HUES6 (cell line): Measurements from ENCODE around the gene USP21.

Source experiments
- H3K27ac ChIP-seq: 2 replicates; pipeline ENCODE4 v1.7.0; 2013; ENCODE audit warnings: low read depth, mild to moderate bottlenecking, low read length, inconsistent platforms
- H3K27me3 ChIP-seq: 2 replicates; pipeline ENCODE4 v1.6.1; 2013; ENCODE audit warnings: low read length; ENCODE audit not compliant: control insufficient read depth, insufficient read depth
- H3K36me3 ChIP-seq: 2 replicates; pipeline ENCODE4 v1.6.1; 2013; ENCODE audit warnings: low read length; ENCODE audit not compliant: control insufficient read depth, insufficient read depth
- H3K4me1 ChIP-seq: 2 replicates; pipeline ENCODE4 v1.6.1; 2013; ENCODE audit warnings: low read length; ENCODE audit not compliant: control insufficient read depth, insufficient read depth
- H3K4me3 ChIP-seq: 2 replicates; pipeline ENCODE4 v1.5.1; 2013; ENCODE audit warnings: low read depth, low read length
- H3K9ac ChIP-seq: one replicate; pipeline ENCODE4 v1.6.1; 2013; ENCODE audit warnings: mild to moderate bottlenecking, low read length
- H3K9me3 ChIP-seq: 2 replicates; pipeline ENCODE4 v1.6.1; 2013; ENCODE audit warnings: low read depth, low read length; ENCODE audit not compliant: control insufficient read depth, insufficient read depth

Gene USP21

DNA sequence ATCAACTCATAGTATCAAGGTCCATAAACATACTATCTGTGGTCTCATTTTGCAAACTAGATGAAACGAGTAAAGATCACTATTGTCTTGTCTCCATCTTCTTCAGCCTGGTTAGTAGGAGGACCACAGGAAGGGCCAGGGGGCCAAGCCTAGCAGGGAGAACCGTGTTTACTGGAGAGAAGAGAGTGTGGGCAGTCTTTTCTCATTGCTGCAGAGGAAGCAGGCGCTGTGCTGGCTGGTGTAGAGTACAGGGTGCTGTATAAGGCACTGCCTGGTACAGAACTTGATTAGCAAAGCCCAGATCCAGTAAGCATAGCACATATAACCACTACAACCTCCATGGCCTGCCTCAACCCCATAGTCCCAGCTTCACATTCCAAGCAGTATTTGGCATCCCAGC is 28.0 kb downstream of the USP21 start:
- Histone ChIP-seq H3K9ac (no peak overlapping the region), H3K27ac (no peak overlapping the region), H3K4me3 (no peak overlapping the region), H3K9me3 (no peaks in the 10 kb centered on the region), H3K4me1 (peaks cover 6% of the 10 kb centered on the region), H3K36me3 (peaks cover 11% of the 10 kb centered on the region), H3K27me3 (no peaks in the 10 kb centered on the region)

DNA sequence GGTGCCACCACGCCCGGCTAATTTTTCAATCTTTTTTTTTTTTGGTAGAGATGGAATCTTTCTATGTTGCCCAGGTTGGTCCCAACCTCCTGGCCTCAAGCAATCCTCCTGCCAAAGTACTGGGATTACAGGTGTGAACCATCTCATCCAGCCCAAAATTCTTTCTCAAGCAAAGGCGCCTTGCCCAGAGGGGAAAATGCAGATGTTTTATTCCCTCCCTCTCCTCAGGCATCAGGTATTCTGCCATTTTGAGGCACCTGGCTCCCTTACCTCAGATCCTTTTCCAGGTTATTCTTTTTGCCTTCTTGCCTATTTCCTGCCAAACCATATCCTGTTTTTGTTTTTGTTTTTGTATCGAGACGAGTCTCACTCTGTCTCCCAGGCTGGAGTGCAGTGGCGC is 29.1 kb downstream of the USP21 start:
- Histone ChIP-seq H3K9ac (no peak overlapping the region), H3K4me3 (no peak overlapping the region), H3K4me1 (peaks cover 6% of the 10 kb centered on the region), H3K9me3 (no peaks in the 10 kb centered on the region), H3K27me3 (no peaks in the 10 kb centered on the region), H3K36me3 (peaks cover 11% of the 10 kb centered on the region), H3K27ac (no peak overlapping the region)

DNA sequence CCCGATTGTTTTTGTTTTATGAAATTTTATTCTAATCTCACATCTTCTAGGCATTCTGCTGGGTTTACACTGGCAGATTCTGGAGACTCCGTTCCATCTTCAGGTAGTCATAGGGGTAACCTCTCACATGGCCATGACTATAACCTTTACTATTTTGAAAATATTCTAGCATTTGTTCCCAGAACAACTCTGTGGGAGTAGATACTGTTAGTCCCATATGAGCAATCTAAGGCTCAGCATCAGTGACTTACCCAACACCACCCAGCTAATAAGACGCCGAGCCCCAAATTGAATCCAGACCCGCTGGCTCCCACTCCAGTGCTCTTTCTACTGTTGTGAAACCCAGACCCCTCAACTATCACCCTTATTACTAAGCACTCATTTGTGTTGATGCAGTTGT is 29.7 kb downstream of the USP21 start:
- no peak overlapping the region for H3K27ac ChIP-seq
- peaks cover 11% of the 10 kb centered on the region for H3K36me3 ChIP-seq
- no peaks in the 10 kb centered on the region for H3K27me3 ChIP-seq
- peaks cover 6% of the 10 kb centered on the region for H3K4me1 ChIP-seq
- H3K9me3 ChIP-seq: no peaks in the 10 kb centered on the region
- no peak overlapping the region for H3K9ac ChIP-seq
- H3K4me3 ChIP-seq: no peak overlapping the region

DNA sequence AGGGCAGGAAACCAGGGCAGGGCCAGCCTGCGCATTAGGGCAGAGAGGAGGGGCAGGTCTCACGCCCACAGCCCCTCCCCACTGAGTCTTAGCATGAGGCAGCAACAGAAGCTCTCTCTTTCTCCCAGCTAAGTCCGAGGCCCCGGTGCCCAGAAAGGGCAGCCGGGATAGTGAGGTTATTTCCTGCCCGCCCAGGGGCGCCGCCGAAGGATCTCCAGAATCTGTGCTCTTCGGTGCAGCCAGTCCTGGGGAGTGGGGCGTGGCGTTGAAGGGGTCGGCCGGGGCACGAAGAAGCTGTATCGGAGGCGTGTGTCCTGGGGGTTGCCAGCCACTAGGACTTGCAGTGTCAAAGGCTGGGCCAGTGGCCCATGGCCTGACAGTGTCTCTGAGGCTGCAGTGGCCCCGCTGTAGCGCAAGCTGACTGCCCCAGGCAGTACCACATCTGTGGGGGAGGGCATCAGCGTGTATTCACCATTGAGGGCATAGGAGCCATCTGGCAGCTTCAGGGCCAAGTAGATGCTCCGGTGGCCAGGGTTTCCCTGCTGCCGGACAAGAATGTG is 31.7 kb downstream of the USP21 start:
- H3K27ac ChIP-seq: no peak overlapping the region
- H3K4me3 ChIP-seq: no peak overlapping the region
- H3K4me1 ChIP-seq: peaks cover 6% of the 10 kb centered on the region
- H3K9ac ChIP-seq: no peak overlapping the region
- H3K27me3 ChIP-seq: no peaks in the 10 kb centered on the region
- peaks cover 18% of the 10 kb centered on the region for H3K36me3 ChIP-seq
- H3K9me3 ChIP-seq: no peaks in the 10 kb centered on the region

DNA sequence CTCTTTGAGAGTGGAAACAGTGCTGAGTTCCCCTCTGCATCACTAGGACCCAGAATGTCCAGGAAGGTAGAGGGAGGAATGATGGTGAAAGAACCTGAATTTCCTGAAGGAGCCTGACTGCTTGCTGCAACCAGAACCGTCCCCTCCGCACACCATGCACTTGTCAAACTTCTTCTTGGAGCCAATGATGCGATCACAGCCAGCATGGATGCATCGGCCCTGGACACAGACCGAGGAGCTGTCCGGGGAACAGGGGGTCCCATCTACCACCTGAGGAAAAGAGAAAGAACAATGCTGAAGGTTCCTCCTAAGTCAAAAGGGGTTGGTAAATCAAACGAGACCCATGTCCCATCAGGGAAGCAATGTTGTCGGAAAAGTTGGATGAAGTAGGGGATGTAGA is 32.7 kb downstream of the USP21 start:
- Histone ChIP-seq H3K36me3 (peaks cover 21% of the 10 kb centered on the region), H3K27ac (no peak overlapping the region)

DNA sequence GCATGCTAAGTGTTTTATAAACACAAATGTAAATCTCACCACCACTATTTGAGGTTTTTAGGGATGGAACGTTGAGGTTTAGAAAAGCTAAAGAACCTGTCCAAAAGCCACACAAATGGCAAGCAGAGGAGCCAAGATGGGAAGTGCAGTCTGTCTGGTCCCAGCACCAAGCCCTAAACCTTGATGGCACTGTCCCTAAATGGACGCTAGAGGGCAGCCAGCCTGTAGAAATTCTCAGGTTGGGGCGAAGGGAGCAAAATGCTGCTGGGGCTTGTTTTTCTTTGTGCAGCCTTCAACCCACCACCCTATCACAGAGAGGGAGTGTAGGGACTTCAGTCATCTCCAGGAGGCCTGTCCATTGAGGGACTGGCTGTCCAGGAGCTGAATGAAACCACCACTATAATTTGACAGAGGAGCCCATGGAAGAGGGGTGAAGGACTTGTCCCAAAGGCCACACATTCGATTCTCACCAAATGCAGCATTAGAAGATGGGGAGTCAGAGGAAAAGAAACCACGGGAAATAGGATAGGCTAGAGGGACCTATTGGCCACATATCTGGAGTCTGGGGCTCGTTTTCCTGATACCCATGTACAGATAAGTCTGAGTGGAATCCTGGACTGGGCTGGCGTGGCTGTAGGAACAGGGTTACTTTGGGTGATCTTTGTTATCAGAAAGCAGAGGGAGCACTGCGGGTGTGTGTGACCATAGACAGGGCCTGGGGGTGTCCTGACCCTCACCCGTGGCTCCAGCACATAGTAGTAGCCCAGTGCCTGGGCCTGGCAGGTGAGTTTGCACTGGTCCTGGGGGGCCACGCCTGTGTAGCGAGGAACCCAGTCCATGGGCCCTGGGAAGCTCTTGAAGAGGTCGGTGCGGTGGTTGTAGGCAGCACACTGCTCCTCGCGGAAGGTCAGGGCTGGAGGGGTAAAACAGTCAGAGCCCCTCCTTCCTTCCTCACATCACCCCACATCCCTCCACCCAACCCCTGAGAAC is 33.5 kb downstream of the USP21 start:
- H3K27me3 ChIP-seq: no peaks in the 10 kb centered on the region
- H3K27ac ChIP-seq: no peak overlapping the region
- H3K9me3 ChIP-seq: no peaks in the 10 kb centered on the region
- H3K9ac ChIP-seq: no peak overlapping the region
- H3K4me3 ChIP-seq: no peak overlapping the region
- H3K4me1 ChIP-seq: peaks cover 20% of the 10 kb centered on the region
- peaks cover 21% of the 10 kb centered on the region for H3K36me3 ChIP-seq

More for the DNA sequence above, 32.7 kb downstream of the USP21 start:
- H3K4me1 ChIP-seq: peaks cover 12% of the 10 kb centered on the region
- no peaks in the 10 kb centered on the region for H3K27me3 ChIP-seq
- no peak overlapping the region for H3K4me3 ChIP-seq
- H3K9me3 ChIP-seq: no peaks in the 10 kb centered on the region
- H3K9ac ChIP-seq: no peak overlapping the region

DNA sequence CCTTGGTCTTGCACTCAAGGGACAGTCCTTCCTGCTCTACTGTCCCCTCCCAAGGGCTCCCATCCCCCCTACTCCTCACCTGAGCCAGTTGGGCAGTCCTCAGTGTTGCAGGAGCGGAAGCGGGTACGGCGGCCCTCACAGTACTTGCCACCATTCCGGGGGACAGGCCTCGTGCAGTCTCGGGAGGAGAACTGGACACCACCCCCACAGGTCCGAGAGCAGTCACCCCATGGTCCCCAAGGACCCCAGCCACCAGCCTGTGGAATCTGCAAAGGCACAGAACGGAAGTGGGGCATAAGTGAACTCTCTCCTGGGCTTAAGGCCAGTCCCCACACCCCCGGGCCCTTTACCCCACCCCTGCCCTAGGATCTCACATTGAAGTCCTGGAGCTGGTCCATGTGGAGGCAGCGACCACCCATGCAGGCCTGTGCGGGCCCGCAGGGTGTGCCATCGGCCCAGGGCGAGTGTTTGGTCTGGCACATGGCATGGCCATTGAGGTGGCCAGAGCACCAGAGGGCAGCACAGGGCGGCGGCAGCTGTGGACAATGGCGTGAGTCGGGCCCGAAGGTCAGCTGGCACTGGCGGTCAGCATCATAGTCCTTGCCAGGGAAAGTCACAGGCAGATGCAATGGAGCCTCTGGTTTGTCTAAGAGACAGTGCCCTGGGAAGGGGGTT is 34.4 kb downstream of the USP21 start:
- Histone ChIP-seq H3K4me3 (no peak overlapping the region), H3K27me3 (no peaks in the 10 kb centered on the region), H3K4me1 (peaks cover 29% of the 10 kb centered on the region), H3K9ac (no peak overlapping the region), H3K27ac (no peak overlapping the region), H3K9me3 (no peaks in the 10 kb centered on the region), H3K36me3 (peaks cover 21% of the 10 kb centered on the region)

DNA sequence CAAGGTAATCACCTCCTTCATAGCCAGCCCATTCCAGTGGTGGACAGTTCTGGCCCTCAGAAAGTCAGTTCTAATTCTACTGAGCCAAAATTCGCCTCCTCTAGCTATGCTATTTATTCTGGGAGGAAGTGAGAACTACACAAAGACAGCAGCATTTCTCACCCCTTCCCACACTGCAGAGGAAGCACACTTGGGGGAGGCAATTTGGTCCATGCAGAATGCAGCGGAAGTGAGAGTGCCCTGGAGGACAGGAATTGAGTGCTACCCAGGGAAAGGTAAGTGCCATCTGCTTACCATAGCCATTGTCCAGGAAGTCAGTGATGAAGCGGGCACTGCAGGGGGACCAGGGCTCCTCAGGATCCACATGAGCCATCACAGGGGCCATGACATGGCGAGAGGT is 35.9 kb downstream of the USP21 start:
- peaks cover 21% of the 10 kb centered on the region for H3K36me3 ChIP-seq
- H3K9me3 ChIP-seq: no peaks in the 10 kb centered on the region
- H3K4me1 ChIP-seq: peaks cover 44% of the 10 kb centered on the region
- no peaks in the 10 kb centered on the region for H3K27me3 ChIP-seq
- H3K27ac ChIP-seq: no peak overlapping the region
- no peak overlapping the region for H3K9ac ChIP-seq
- H3K4me3 ChIP-seq: no peak overlapping the region

DNA sequence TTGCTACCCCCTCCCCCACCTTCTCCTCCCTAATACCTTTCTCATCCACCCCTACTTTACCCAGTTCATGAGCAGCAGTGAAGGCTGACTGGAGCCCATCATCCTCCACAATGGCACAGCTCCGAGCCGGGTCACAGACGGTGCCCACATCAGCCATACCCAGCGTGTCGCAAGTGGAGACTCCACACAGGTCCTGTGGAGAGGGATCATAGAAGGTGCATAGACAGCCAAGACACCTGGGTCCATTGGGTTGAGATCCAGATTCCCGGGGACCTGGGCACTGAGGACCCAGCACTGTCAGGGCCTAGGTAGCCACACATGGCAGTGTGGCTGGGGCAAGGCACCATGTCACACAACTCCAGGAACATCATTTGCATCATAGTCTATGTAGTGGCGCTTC is 36.8 kb downstream of the USP21 start:
- Histone ChIP-seq H3K27me3 (no peaks in the 10 kb centered on the region), H3K9ac (no peak overlapping the region), H3K4me1 (peaks cover 50% of the 10 kb centered on the region), H3K36me3 (peaks cover 21% of the 10 kb centered on the region), H3K27ac (no peak overlapping the region), H3K4me3 (no peak overlapping the region), H3K9me3 (no peaks in the 10 kb centered on the region)

DNA sequence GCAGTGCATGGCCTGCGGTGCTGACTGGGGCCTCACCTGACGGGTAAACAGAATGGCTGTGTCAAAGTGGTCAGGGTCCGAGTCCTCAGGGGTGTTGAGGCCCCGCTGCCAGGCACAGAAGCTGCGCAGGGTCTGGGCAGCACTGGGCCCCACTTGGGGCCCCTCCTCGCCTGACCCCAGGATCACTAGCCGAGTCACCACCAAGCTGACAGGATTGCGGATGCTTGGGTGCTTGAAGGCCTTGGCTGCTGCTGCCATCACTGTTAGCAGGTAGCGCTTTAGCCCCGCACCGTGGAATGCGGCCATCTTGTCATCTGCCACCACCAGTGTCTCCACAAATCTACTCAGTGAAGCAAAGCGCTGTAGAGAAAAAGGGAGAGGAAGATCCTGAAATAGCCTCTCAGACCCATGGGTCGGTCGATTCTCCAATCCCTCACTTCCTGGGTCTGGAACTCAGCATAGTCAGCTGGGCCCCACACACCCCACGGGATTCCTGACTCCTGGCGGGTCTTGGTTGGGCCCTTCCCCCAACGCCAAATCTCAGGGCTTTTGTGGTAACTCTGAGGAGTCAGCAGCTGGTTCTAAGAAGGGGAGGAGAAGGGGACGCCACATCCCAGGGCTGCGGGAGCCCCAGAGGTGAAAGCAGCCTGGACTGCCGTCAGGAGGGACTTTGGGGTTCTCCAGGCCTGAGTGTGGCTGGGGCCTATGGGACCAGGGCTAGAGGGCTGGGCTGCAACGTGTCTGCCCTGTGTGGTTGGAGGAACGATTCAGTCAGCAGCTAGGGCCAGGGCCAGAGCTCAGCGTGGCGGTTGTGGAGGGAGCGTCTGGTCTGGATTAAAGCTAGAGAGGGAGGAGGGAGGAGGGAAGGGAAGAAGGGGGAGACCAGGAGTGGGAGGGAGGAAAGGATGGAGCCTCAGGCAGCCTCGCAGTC is 37.5 kb downstream of the USP21 start:
- H3K27ac ChIP-seq: no peak overlapping the region; the same call in 1 of the 2 replicates
- H3K4me1 ChIP-seq: peaks cover 54% of the 10 kb centered on the region
- H3K4me3 ChIP-seq: peak overlapping the region; percentile 54
- H3K36me3 ChIP-seq: peaks cover 14% of the 10 kb centered on the region
- no peaks in the 10 kb centered on the region for H3K9me3 ChIP-seq
- H3K9ac ChIP-seq: peak overlapping the region; percentile 37
- no peaks in the 10 kb centered on the region for H3K27me3 ChIP-seq
